ENCODE results near the gene LMAN2L. TPM values are rescaled to one million over a fixed set of nuclear protein-coding genes. Genes with fewer than 3 reads are reported as not detected.

The LMAN2L gene
- total RNA-seq, 1 donor from 2014 or later = 41.5 TPM

DNA sequence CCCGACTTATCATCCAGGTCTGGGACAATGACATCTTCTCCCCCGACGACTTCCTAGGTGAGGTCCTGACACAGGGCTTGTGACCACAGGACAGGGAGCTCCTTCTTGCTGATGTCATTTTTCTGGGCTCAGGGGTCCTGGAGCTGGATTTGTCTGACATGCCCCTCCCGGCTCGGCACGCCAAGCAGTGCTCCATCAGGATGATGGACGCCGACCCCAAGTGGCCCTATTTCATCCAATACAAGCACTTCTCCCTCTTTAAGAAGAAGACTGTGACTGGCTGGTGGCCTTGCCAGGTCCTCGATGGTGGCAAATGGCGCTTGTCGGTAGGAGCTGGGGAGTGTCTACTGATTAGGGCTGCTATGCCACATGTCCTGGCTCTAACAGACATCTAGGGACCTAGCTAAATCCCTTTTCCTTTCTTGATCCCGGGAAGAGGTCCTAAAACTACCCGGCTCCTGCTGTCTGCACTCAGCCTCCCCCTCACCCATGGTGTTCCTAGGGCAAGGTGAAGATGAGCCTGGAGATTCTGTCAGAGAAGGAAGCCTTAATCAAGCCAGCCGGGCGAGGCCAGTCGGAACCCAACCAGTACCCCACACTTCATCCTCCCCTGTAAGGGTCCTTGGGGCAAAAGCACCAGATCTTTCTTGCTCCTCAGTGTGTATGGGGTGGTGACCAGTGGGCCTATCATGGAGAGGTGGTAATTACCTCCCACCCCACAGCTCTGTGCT lies 36.7 kb downstream of the LMAN2L start:
- no peak for DNase-seq

DNA sequence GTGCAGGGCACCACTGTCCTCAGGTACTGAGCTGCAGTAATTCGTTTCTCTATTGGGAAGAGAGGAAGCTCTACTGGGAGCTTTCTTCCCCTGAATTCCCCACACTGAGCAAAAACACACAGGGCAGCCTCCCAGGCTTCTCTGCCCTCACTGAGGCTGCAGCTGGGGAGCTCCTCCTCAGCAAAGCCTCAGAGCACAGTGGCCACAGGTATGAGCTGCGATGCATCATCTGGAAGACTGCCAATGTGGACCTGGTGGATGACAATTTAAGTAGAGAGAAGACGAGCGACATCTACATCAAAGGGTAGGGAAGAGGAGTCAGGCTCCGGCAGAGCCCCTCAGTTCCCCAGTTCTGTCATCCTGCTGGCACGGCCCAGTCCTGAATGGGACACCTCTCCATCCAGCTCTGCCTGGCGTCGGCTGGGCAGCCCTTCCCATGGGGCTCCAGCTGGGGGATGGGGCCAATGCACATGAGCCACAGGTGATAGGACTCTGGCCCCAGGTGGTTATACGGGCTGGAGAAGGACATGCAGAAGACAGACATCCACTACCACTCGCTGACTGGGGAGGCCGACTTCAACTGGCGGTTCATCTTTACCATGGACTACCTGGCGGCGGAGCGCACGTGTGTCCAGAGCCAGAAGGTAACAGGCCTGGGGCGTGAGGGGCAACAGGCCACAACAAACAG lies 37.6 kb downstream of the LMAN2L start:
- no peak for DNase-seq

DNA sequence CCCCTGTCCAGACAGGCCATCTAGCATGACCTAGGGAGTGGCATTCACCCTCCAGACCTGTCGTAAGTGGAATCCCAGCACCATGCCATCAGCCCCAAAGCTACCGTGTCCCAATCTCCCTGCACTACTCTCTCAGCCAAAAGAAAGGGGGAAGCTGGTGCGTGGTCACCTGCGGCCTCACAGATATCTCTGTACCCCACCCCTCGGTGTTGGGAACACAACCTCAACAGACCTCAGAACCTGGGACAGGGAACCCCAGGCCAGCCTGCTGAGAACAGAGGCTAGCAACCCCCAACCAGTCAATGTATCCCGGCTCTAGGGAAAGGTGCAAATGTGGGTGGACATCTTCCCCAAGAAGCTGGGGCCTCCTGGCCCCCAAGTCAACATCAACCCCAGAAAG lies 38.2 kb downstream of the LMAN2L start:
- DNase-seq = no peak

DNA sequence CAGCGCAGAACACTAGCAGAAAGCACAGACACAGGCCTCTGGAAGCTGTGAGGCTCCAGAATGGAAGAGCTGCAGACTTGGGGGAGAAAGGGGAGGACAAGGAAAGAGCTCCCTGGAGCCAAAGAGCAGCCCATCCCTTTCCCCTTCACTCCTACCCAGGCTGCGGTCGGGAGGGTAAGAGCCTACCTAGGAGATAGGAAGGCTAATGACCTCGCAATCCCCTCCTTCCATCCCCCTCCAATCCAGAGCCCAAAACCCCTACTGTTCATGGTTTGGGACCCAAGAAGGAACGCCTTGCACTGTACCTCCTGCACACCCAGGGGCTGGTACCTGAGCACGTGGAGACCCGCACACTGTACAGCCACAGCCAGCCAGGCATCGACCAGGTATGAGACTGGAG lies 39.8 kb downstream of the LMAN2L start:
- DNase-seq = no peak

DNA sequence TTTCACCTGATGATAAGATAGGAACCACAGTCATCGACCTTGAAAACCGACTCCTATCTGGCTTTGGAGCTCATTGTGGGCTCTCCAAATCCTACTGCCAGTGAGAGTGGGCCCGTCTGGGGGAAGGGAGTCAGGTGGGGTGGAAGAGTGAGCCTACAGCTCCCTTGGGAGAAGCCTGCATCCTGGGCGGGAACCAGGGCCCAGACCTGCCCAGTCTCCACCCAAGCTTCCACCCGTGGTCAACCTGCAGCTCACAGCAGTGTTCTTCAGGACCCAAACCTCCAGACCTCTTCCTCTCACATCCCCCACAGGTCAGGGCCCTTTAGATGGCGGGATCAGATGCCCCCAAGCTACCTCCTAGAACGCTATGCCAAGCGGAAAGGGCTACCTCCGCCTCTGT lies 40.2 kb downstream of the LMAN2L start:
- DNase-seq = no peak

DNA sequence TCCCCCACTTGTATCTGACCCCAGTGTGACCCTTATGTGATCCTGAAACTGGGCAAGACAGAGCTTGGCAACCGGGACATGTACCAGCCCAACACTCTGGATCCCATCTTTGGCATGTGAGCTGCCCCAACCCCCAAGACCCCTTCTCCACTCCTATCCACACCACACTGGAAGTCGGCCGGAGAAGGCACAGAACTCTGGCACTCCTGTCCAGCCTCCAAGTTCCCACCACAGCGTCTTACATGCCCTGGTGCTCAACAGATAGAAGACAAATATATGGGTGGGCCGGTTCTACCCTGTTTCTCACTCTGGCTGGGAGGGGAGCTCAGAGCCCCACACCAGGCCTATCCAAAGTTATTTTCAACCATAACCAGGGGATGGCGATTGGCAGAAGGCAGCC lies 40.8 kb downstream of the LMAN2L start:
- DNase-seq = no peak

DNA sequence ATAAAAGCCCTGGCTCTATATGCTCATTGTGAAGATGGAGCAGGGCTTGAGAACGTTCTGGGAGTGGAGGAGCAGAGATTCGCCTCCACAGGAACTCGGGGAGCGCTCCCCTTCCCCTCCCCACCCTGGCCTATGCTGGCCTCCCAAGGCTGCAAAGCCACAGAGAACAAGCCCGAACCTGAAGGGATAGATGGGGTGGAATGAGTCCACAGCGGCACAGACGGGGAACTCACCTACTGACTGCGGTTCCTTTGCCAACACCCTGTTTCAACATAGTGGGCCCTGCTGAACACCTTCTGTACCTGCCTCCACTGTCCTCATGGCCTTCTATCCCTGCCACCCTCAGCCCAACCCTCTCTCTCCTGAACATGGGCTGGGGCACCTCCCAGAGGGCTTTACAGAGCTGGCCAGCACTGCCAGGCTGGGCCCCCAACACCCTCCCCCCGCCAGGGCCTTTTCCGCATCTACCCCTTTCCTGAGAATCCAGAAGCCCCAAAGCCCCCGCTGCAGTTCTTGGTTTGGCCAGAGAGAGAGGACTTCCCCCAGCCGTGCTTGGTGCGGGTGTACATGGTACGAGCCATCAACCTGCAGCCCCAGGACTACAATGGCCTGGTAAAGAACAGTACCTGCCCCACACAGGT lies 41.5 kb downstream of the LMAN2L start:
- DNase-seq = no peak

DNA sequence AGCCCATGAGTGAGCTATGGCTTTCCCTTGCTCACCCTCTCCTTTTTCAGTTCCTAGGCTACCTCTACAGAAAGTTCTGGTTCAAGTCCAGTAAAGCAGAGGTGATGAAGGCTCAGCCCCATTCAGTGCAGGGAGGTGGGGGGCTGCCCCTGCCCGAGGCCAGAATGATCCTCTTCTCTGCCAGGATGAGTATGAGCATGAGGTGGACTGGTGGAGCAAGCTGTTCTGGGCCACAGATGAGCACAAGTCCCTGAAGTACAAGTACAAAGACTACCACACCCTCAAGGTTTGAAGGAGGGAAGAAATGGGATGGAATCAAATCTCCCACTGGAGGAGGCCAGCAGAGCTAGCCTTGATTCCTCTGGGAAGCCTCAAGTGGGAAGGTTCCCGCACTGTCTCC lies 42.4 kb downstream of the LMAN2L start:
- DNase-seq = no peak

DNA sequence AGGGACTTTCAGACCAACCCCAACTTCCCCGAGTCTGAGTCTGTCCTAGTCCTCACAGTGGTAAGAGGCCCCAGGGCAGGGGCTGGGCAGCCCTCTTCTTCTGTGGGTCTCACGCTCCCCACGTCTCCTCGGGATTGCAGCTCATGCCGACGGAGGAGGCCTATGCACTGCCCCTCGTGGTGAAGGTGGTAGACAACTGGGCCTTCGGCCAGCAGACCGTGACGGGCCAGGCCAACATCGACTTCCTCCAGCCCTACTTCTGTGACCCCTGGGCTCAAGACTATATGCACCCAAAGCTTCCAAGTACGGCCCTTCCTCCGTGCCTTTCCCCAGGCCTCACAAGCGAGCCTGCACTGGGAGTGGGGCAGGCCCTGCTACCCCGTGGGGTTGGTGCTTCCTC lies 44.3 kb downstream of the LMAN2L start:
- DNase-seq = no peak

DNA sequence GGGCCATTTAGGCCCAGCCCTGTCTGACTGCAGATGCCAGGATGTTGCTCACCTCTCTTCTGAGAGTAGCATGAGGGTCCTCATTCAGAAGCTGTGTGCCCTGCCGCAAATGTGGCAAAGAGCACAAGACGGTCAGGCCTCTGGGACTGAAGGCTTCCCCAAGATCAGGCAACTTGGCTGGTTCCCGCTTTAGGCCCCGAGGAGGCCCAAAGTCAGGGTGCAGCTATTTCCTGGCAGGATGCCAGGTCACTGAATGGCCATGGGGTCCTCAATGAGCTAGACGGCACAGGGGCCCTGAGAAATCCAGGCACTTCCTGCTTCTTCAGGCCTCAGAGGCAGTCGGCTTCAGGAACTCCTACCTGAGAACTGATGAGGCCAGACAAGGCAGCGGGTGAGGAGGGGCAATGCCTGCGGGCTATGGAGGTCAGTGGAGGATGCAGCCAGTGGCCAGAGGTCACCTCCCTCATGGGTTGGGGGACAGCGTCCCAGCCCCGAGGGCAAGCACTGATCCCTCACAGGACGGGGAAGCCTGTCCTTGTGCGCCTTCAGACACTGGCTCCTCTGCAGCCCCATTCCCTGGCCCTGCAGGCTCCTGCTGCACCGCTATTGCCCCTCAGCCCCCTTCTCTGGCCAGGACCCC lies 44.9 kb downstream of the LMAN2L start:
- DNase-seq = no peak

DNA sequence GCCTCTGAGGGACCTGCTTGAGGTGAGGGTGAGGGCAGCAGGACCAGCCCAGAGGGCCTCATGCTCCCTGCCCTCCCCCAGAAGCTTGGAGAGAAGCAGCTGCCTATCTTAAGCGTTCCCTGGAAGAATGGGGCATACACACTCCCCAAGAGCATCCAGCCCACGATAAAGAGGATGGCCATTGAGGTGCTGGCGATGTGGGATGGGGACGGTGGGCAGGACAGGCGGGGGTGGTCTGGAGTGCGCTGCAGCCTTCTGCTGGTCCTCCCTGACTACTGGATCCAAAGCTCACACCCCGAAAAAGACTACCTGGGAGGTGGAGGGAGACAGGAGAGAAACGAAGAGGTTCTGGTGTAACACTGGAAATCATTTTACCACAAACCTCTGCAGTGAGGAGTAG lies 45.6 kb downstream of the LMAN2L start:
- DNase-seq = no peak

DNA sequence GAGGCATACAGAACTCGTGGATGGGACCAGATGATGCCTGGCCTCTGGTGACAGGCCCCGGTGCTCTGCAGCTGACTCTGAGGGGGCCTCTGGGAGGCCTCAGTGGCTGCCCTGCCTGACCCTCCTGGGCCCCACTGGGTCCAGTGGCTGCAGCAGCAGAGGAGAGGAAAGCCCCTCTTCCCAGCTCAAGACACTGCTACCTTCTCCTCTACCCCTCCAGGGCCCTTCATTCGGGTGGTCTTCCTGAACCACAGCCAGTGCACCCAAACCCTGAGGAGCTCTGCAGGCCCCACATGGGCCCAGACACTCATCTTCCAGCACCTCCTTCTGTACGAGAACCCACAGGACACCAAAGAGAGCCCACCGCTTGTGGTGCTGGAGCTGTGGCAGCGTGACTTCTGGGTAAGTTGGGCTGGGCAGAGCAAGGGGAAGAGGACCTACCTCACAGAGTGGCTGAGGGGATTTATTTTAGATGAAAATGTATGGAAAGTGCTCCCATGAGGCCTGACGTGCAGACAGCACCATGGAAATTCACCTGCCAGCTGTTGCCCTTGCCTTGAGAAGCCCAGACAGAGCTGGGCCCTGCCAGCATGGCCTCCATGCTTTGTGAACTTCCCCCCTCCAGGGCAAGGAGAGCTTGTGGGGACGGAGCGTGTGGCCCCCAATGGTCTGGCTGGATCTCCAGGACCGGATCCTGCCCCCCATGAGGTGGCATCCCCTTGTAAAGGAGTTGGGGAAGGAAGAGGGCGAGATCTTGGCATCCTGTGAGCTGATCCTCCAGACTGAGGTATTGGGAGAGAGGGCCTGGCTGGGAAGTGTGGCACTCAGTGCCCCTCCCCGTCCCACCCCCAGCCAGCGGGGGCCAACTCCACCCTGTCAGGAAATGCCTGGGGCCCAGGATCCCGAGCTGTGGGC lies 46.3 kb downstream of the LMAN2L start:
- no peak for DNase-seq

DNA sequence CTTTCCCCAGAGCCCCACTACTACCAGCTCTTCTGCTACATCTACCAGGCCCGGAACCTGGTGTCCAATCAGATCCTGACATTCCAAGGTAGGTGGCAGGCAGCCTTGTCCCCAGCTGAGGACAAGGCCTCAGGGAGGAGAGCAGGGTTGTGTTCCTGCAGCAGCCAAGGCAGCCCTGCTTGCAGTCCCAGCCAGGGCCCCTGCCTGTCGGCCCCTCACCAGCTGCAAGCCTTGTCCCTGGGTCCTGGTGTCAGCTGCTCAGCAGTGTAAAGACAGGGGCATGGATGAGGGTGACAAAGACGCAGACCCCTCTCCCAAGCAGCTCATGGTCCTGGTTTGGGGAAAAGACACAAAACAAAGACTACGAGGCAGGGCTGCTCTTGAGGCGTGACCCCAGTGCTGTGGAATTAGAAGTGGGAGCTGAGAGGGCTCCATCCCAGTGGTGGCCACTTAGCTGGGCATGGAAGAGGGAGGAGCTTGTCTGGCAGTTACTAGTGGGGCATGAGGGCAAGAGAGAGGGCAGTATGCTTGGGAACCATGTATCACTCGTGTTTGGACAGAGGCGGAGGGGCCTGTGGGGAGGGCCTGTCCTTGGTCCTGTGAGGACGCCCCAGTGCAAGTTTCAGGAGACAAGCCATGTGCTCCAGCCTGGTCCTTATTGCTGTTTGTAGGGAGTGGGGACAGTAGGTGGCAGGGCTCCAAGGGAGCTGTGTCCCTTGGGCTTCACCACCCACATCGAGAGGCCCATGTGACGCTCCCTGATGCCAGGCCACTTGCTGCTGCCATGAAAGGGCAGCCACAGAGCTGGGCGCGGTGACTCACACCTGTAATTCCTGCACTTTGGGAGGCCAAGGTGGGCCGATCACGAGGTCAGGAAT lies 47.5 kb downstream of the LMAN2L start:
- DNase-seq = peak; percentile 23

DNA sequence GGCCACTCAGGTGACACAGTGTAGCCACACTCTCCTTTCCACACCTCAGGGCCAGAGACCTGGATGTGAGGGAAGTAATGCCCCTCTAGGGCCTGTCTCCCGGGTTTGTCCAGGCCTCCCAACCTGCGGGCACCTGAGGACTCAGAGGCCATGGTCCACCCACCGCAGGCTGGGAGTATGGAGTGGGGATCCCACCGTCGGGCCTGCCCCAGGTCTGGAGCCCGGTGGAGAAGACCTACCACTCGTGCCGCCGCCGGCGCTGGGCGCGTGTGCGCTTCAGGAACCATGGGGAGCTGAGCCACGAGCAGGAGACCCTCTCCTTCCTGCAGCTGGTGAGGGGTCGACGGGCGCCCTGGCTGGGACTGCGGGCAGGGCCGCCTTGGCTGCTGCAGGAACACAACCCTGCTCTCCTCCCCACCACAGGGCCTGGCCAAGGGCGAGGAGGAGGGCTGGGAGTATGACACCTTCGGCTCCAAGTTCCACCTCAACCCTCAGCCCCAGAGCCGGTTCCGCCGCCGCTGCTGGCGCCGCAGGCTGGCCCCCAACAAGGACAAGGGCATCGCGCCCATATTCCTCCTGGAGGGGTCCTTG lies 48.7 kb downstream of the LMAN2L start:
- no peak for DNase-seq

DNA sequence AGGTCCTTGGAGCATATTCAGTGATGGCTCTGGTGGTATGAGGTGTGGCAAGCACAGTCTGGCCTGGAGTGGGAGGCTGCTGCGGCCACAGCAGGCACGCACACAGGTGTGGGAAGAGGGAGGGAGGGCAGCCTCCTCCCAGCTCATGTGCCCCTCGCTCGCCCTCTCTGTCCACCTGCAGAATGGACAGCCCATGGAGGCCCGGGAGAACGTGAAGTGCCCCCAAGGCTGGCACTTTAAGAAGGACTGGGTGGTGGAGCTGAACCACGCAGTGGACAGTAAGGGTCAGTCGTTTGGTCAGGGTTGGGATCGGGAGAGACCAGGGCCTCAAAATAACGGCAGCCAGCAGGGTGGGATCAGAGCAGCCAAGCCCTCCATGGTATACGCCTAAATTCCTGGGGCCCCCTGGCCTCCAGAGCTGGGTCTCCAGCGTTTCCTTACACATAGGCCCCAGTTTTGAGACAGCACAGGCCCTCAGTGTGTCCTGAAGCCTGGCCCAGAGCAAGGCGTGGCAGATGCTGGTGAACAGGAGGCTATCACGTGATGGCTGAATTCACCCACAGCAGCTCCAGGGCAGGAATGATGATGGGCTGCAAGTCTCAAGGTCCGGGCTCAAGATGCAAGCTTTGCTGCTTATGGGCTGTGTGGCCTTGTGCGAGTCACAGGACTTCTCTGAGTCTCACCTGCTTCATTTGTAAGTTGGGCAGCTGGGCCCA lies 49.4 kb downstream of the LMAN2L start:
- no peak for DNase-seq

DNA sequence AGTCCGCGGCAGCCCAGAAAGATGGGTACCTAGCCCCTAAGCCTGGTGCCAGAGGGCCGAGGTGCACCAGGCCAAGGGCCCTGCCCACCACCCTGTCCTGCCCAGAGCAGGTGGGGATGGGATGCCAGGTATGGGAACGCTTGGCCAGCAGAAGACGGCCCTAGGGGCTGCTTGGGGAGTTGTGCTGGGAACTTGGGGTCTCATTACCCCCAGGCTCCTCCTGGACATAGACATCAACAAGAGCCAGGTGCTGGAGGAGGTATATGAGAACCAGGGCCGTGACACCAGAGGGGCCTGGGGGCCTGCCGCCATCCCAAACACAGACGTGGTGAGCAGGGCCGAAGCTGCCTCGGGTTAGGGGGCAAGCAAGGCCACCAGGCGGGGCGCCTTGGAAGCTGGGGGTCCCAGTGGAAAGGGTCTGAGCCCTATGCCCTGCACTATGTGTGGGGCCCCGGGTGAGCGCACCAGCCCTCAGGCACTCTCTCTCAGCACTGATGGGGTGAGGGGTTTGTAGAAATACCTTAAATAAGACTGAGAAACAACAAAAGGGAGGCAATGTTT lies 50.4 kb downstream of the LMAN2L start:
- no peak for DNase-seq

DNA sequence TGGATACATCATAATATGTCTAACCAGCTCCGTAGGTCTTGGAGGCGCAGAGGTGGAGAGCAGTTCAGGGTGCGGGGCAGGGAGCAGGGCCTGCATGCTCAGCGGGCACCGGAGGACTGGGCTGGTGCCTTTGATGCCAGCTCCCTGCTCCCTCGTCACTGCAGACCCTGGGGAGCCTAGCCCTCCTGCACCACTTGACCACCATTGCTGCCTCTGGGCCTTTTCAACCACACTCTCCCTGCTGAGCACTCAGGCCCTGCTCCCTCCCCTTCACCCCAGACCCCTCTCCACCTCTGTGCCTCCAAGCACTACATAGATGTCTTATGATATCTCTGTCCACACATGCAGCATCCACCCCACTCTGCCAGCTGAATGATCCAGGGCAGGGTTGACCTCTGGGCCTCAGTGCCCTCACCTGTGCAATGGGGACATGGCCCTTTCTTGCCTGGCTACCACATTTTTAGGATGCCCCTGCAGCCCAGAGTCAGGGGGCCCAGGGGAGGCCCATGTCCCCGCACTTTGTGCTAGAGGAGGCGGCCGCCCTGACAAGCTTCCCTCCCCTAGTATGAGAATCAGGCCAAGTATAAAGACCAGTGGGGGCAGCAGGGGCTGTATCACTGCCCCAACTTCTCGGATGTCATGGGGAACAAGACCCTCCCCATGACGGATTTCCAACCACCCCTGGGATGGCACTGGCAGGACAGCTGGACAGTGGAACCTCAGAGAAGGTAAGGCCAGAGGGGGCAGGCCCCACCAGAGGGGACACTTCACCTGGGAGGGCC lies 51.0 kb downstream of the LMAN2L start:
- DNase-seq = no peak

Data from tongue (tissue), 2 donors.